ENCODE data around the gene FMN1.

FMN1 gene

GRCh38 chr15:32905481-32905880 lies 289.0 kb downstream of the FMN1 start:
- DNase-seq = no peak

- DNase-seq = no peak
Measured at GRCh38 chr15:32904448-32904847, 290.1 kb downstream of the FMN1 start.

DNA sequence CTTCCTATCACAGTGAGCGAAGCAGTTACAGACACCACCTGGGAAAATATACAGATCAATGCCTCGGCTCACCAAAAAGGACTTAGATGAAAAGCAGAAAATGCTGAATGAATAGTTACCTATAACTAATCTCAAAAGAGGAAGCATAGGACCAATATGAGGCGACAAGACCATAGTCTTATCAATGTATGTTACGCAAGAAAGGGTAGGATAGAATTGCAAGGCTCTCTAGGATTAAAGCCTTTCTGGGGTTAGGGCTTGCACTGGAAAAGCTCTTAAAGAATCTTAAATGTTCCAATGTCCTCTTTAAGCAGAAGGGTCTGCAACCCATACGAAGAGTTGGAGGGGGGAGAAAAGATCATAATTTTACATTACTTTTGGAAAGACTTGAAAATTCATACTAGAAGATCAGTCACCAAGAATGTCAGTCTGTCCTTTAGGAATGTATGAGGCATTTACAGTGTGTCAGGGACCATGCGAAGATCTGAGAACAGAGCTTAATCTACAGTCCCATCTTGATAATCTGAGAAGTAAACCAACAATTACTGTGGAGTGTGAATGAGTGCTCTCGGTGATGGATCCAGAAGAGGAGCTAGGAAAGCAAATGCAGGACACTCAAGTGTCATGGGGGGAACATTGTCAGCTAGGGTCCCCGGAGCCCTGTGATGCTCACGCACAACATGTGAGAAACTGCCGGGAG lies 290.8 kb downstream of the FMN1 start:
- no peak for DNase-seq

DNA sequence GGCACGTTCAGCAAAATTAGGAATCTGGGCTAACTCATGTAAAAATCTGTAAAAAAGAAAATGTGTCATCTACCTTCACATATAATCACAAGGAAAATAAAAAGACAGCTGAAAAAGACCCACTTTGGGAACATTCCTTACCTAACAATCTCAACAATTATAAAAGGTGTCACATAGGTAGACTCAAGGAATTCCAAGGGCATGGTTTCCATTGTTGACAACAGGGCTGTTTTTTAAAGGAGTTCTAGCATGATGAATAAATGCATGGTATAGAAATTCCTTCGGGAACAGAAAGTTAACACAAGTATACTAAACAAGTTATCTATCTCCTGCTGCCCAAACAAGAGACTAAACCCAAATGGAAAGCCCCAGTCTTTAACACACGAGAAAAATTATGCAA lies 292.5 kb downstream of the FMN1 start:
- no peak for DNase-seq

DNA sequence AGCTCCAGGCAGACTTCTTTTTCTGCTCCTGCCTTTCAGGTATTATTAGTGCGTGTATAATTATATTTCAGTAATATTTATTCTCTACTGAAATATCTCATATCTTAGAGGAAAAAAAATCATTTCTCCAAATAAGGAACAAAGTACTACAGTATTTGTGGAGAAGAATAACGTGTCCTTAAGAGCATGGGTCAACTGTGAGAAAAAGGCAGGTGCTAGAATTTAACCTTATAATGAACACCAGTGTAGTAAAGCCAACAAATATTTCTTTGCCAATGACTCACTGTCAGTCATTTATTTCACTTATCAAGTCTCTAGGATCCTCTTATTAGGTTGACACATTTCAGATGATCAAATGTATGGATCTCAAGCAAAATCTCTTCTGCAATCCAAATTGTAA lies 293.3 kb downstream of the FMN1 start:
- DNase-seq = no peak

- no peak for DNase-seq
Measured at GRCh38 chr15:32899126-32899596, 295.4 kb downstream of the FMN1 start.

GRCh38 chr15:32898414-32898813 lies 296.1 kb downstream of the FMN1 start:
- no peak for DNase-seq

DNA sequence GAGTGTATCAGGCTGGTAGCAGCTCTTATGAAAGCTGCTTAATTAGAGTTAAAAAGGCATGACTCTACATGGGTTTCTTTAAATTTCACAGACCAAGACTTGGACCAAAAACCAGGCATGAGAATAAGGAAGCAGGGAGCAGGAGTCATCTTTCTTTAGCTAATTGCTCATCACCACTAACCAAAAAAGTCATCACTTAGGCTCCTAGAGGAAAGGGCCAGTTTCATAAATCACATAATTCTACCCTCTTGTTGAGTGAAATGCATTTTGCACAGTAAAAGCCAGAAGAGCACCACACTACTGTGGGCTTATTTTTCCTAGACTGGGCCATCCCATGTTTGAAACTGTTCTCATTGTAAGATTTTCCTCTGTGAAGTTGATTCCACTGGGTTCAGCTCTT lies 301.1 kb downstream of the FMN1 start:
- DNase-seq = no peak

GRCh38 chr15:32889214-32889613 lies 305.3 kb downstream of the FMN1 start:
- no peak for DNase-seq

GRCh38 chr15:32888221-32888761 lies 306.2 kb downstream of the FMN1 start:
- no peak for DNase-seq

- no peak for DNase-seq
Measured at GRCh38 chr15:32887090-32887489, 307.4 kb downstream of the FMN1 start.

DNA sequence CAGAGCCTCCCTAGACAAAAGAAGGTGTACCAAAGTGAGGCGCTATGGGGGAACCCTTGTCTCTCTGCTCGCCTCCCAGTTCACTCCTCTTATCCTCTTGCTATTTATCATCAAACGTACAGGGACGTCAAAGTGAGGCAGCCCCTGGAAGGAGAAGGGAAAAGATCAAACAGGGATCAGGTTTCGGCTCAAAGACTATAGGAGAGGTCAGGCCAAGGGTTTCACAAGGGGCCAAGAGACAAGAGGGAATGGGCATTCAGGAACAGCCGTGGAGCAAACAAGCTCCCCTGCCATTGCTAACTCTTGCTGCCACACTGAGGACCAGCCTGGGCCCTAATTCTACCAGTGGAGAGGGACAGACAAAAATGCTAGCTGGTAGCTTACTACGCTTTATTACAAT lies 308.1 kb downstream of the FMN1 start:
- no peak for DNase-seq

GRCh38 chr15:32885713-32886112 lies 308.8 kb downstream of the FMN1 start:
- DNase-seq = no peak

GRCh38 chr15:32884146-32884545 lies 310.4 kb downstream of the FMN1 start:
- DNase-seq = no peak

GRCh38 chr15:32882955-32883354 lies 311.6 kb downstream of the FMN1 start:
- DNase-seq = no peak

DNA sequence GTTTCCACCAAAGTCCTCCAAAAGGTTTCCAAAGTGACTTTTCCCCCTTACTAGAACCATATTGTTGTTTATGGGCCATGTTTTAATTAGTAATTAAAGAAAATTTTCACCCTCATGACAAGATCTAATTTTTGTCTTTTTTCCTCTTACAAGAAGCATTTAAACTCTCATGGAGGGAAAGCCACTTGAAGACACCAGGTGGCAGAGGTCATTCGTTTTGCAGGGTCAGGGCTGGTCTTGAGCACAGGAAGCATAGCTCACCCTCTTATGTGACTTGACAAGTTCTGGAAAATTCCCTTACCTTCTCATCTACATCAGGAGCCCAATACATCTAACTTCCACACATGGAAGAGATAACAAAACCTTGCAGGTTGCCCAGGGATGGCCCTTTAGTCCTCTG lies 313.0 kb downstream of the FMN1 start:
- DNase-seq = no peak

DNA sequence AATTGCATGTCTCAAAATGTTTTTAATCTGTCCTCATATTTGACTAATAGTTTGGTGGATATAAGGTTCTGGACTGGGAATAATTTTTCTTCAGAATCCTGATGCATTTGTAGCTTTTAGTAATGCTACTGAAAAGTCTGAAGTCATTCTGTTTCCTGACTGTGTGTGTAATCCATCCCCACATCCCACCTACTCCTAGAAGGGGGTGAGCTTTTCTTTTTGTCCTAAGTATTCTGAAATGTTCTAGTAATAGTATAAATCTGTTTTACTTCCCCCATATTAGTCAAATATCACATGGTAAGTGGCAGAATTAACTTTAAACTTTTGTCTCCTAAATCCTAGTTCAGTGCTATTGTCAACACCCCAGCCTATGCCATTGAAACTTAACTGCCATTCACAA lies 313.9 kb downstream of the FMN1 start:
- DNase-seq = no peak

DNA sequence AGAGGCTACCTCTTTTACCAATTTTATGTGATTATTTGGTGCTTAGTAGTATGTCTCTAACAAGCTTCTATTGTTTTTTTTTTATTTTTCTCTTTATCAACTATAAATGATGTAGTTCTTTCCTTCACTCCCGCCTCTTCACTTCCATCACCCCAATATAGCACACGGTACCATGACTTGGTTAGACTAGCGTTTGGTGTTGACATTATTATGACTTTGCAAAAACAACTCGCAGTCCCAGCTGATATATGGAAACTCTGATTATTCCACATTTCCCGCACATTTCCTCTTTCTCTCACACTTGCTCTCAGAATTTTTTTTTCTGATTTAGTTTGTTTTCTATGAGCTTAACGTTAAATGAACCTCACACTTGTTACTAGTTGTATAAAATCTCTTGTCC lies 314.5 kb downstream of the FMN1 start:
- DNase-seq = no peak

GRCh38 chr15:32878869-32879805 lies 315.4 kb downstream of the FMN1 start:
- no peak for DNase-seq

DNA sequence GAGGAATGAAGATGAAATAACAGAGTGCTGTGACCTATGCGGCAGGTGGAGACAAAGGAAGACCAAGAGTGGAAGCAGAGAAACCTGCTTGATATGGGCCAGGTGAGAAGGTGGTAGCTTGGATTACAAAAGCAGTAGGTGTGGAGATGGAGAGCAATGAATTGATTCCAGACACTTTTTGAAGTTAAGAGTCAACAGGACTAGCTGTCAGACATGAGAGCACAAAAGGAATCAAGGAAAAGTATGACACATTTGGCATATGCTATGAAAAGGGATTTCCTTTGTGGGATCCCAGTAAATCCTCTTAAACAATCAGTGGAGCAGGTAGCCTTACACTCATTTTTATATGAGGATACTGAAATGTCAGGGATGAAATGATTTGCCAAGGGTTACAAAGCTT lies 316.2 kb downstream of the FMN1 start:
- DNase-seq = no peak

- no peak for DNase-seq
Measured at GRCh38 chr15:32877252-32878019, 317.1 kb downstream of the FMN1 start.

DNA sequence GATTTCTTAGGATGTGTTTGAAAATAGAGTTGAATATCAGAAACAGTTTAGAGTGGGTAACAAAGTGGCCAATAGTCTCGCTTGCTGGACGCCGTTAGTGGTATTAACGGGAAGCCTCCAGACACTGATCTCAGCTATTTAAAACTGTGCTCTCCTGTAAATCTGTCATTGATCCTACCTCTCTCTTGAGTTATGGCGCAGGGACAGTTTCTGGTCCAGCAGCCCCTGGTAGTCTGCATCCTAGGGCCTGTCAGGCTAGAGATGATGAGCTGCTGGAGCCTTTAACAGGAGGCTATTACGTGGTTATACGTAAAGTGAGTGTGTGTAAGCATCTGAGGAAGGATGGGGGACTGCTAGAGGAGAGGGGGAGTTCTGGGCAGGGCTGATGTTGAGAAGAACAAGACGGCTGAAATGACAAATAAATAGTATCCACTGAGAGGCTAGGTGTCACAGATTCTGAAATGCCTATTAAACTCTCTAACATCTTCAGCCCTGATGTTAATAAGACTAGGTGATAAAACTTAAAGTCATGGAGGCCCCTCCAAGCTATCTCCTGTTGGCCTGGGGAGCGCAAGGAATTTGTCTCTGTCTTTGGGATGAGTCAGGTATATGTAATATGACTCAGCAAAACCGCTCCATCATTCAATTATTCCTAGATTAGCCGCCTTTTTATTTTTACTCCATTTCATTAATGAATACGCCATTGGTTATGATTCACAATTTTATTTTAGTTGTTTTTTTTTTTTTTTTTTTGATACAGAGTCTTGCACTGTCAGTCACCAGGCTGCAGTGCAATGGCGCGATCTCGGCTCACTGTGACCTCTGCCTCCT lies 321.0 kb downstream of the FMN1 start:
- no peak for DNase-seq

Measured in activated CD4-positive, alpha-beta T cell treated with anti-CD3 and anti-CD28 coated beads, Interleukin-2, amount 50 U/mL, for 1 hour (primary cell).